HL-60 (cell line): ENCODE measurements around the gene TMEM151A.

Experiments
- POLR2AphosphoS5 ChIP-seq: IDR thresholded peaks from 2 replicates; pipeline ENCODE4 v1.6.1; 2012; ENCODE audit warnings: low read depth
- SPI1 ChIP-seq: IDR thresholded peaks from 2 replicates; pipeline ENCODE4 v1.6.1; 2012; ENCODE audit warnings: low read depth, mild to moderate bottlenecking, borderline replicate concordance
- TF ChIP-seq, protein P1 (sequence below): IDR thresholded peaks from one replicate; pipeline ENCODE4 v1.5.1; 2011; ENCODE audit warnings: low read length, control low read depth, inconsistent platforms; ENCODE audit not compliant: insufficient read depth
- TF ChIP-seq, protein P2 (sequence below): IDR thresholded peaks from 2 replicates; pipeline ENCODE4 v1.6.1; 2012; ENCODE audit warnings: low read depth; ENCODE audit not compliant: insufficient replicate concordance

DNA sequence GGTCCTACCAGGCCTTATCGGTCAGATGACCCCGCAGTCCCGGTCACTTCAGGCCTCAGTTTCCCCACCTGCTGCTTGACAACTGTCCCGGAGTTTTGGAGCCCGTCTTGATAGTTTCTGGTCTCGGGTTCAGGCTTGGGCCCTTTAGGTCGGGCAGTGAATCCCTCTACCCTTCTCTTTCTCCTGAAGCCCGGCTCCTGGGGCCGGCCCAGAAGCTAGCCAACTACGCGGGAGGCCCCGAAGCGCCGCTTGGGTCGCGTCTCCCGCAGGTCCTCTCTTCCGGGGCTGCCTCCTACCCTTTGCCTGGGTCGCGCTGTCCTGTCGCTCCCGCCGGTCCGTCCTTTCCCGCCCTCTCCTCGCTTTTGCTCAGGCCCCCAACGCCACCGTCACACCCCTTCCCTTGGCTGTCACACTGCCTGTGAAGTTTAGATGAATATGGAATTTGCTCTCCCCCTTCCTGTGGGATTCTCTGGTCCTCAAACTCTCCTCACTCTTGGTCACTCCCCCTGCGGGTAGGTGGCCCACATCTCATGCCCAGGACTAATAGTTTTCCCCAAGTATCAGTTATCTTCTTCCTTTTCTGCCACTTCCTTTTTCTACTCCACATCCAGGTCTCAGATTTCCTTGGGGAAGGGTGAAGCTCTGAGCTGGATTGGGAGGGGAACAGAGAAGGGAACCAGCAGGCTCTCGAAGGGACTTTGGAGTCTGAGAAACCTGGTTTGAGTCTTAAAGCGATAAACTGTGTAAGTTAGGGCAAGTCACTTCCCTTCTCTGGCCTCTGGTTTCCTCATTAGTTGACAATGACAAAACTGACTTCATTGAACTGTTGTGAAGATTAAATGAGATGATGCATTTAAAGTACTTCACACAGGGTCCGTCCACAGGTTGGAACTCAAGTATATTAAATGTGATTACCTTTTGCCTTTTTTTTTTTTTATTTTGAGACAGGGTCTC lies 22.5 kb upstream of the TMEM151A start:
- TF ChIP-seq, protein P1, sequence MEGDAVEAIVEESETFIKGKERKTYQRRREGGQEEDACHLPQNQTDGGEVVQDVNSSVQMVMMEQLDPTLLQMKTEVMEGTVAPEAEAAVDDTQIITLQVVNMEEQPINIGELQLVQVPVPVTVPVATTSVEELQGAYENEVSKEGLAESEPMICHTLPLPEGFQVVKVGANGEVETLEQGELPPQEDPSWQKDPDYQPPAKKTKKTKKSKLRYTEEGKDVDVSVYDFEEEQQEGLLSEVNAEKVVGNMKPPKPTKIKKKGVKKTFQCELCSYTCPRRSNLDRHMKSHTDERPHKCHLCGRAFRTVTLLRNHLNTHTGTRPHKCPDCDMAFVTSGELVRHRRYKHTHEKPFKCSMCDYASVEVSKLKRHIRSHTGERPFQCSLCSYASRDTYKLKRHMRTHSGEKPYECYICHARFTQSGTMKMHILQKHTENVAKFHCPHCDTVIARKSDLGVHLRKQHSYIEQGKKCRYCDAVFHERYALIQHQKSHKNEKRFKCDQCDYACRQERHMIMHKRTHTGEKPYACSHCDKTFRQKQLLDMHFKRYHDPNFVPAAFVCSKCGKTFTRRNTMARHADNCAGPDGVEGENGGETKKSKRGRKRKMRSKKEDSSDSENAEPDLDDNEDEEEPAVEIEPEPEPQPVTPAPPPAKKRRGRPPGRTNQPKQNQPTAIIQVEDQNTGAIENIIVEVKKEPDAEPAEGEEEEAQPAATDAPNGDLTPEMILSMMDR: peak; percentile 4
- TF ChIP-seq SPI1: peak; percentile 89
- TF ChIP-seq, protein P2, sequence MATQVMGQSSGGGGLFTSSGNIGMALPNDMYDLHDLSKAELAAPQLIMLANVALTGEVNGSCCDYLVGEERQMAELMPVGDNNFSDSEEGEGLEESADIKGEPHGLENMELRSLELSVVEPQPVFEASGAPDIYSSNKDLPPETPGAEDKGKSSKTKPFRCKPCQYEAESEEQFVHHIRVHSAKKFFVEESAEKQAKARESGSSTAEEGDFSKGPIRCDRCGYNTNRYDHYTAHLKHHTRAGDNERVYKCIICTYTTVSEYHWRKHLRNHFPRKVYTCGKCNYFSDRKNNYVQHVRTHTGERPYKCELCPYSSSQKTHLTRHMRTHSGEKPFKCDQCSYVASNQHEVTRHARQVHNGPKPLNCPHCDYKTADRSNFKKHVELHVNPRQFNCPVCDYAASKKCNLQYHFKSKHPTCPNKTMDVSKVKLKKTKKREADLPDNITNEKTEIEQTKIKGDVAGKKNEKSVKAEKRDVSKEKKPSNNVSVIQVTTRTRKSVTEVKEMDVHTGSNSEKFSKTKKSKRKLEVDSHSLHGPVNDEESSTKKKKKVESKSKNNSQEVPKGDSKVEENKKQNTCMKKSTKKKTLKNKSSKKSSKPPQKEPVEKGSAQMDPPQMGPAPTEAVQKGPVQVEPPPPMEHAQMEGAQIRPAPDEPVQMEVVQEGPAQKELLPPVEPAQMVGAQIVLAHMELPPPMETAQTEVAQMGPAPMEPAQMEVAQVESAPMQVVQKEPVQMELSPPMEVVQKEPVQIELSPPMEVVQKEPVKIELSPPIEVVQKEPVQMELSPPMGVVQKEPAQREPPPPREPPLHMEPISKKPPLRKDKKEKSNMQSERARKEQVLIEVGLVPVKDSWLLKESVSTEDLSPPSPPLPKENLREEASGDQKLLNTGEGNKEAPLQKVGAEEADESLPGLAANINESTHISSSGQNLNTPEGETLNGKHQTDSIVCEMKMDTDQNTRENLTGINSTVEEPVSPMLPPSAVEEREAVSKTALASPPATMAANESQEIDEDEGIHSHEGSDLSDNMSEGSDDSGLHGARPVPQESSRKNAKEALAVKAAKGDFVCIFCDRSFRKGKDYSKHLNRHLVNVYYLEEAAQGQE: no peak
- TF ChIP-seq POLR2AphosphoS5: no peak
